HepG2 (cell line): ENCODE data around the gene IQGAP2. TPM values are rescaled to one million over a fixed set of nuclear protein-coding genes. Genes with fewer than 3 reads are reported as not detected.

Source experiments
- ATAC-seq: fragments of 200-7000 bp; cut with Tn5 transposase; 3 replicates; pipeline ENCODE4 v1.9.1; 2020; ENCODE audit warnings: mild to moderate bottlenecking, moderate library complexity
- BruUV-seq: library from RNA; stranded (reverse); fragments of 400-500 nt; replicated peaks from 2 replicates; lab custom pipeline; 2021; lab: Mats Ljungman, UMichigan
- CTCF ChIA-PET: fragments of 300-600 bp; formaldehyde crosslinking; extraction: SDS; loops from one replicate; lab custom pipeline; 2021; ENCODE audit warnings: low total read pairs, inconsistent platforms, low intra/inter-chr PET ratio; lab: Yijun Ruan, JAX
- POLR2A ChIA-PET: fragments of 350-600 bp; sonication (Branson Sonifier 250); formaldehyde crosslinking; loops from one replicate; lab custom pipeline; 2020; ENCODE audit warnings: antibody characterized with exemption, inconsistent platforms; lab: Yijun Ruan, JAX
- DNase-seq: peaks from one replicate; pipeline ENCODE4 v3.0.0-alpha.2; 2015; ENCODE audit warnings: low spot score
- FAIRE-seq: peaks from 3 replicates; lab custom pipeline; 2011; peaks lifted over from hg19 to GRCh38; lab: Jason Lieb, UNC
- H2AFZ ChIP-seq: one replicate; pipeline ENCODE4 v1.6.1; 2011; ENCODE audit warnings: low read length, inconsistent platforms
- H3K27ac ChIP-seq: fragments of 300-600 bp; 3 replicates; pipeline ENCODE4 v1.8.0; 2011; ENCODE audit warnings: mixed run types, mild to moderate bottlenecking, mixed read lengths, low read length, inconsistent platforms; ENCODE audit not compliant: insufficient read depth; ENCODE audit errors: extremely low read length
- H3K27me3 ChIP-seq, 2 experiments: fragments of 200-600 bp in 1 of 2; 2 replicates in 1 of 2; 3 replicates in 1 of 2; pipeline versions ENCODE4 v1.6.0 to v1.8.0; 2011; ENCODE audit warnings: low read length in 2 of 2, mild to moderate bottlenecking in 2 of 2, moderate library complexity in 2 of 2, inconsistent platforms in 1 of 2; ENCODE audit not compliant: insufficient read depth in 2 of 2, control insufficient read depth in 1 of 2
- H3K36me3 ChIP-seq, 2 experiments: fragments of 200-600 bp in 1 of 2; replicated peaks in 1 of 2; 2 replicates in 1 of 2; 3 replicates in 1 of 2; pipeline versions ENCODE4 v1.5.1 to v1.8.0; 2011; ENCODE audit warnings: low read length in 2 of 2, inconsistent platforms in 1 of 2; ENCODE audit not compliant: insufficient read depth in 2 of 2, control insufficient read depth in 1 of 2
- H3K4me1 ChIP-seq: 2 replicates; pipeline ENCODE4 v1.5.1; 2012; ENCODE audit warnings: low read length, inconsistent platforms; ENCODE audit not compliant: insufficient read depth
- H3K4me2 ChIP-seq: 2 replicates; pipeline ENCODE4 v1.6.0; 2011; ENCODE audit warnings: low read depth, low read length, inconsistent platforms
- H3K4me3 ChIP-seq, 3 experiments: fragments of 200-600 bp in 1 of 3; sonication (generic), shearing (Covaris generic) in 1 of 3; replicated peaks in 1 of 3; 2 replicates each; pipeline ENCODE4 v1.5.1; 2011 to 2016; ENCODE audit warnings: low read length in 3 of 3, inconsistent platforms in 2 of 3, low read depth in 2 of 3, mild to moderate bottlenecking in 2 of 3, control low read depth in 1 of 3, mixed read lengths in 1 of 3; ENCODE audit not compliant: insufficient read depth in 1 of 3
- H3K79me2 ChIP-seq: one replicate; pipeline ENCODE4 v1.6.1; 2011; ENCODE audit warnings: low read length, inconsistent platforms; ENCODE audit not compliant: insufficient read depth
- H3K9ac ChIP-seq: 2 replicates; pipeline ENCODE4 v1.6.0; 2011; ENCODE audit warnings: mild to moderate bottlenecking, low read depth, low read length, inconsistent platforms; ENCODE audit not compliant: insufficient read depth
- H3K9me3 ChIP-seq: 2 replicates; pipeline ENCODE4 v1.5.1; 2012; ENCODE audit warnings: mild to moderate bottlenecking, low read length
- H4K20me1 ChIP-seq: 2 replicates; pipeline ENCODE4 v1.6.0; 2011; ENCODE audit warnings: inconsistent platforms, mild to moderate bottlenecking, low read length, moderate library complexity; ENCODE audit not compliant: insufficient read depth
- ATRX ChIP-seq: sonication (generic); formaldehyde crosslinking; IDR thresholded peaks from 2 replicates; pipeline ENCODE4 v1.4.0; 2020; ENCODE audit warnings: missing genetic modification reagents, borderline replicate concordance
- HIC2 ChIP-seq: sonication (generic); formaldehyde crosslinking; IDR thresholded peaks from 2 replicates; pipeline ENCODE4 v1.9.0; 2022; ENCODE audit warnings: low read depth, missing genetic modification reagents
- JUN ChIP-seq: sonication (generic); formaldehyde crosslinking; IDR thresholded peaks from 2 replicates; pipeline ENCODE4 v1.4.0; 2020; ENCODE audit warnings: mild to moderate bottlenecking, missing genetic modification reagents
- MAFK ChIP-seq, 2 experiments: IDR thresholded peaks in 1 of 2; conservative IDR thresholded peaks in 1 of 2; 2 replicates each; pipeline ENCODE4 v1.6.1; 2011; ENCODE audit warnings: improper control_type of control experiment in 2 of 2, low read length in 2 of 2
- MXD3 ChIP-seq: IDR thresholded peaks from 2 replicates; pipeline ENCODE4 v1.6.1; 2016; ENCODE audit warnings: mild to moderate bottlenecking, missing biosample characterization, missing genetic modification reagents
- NFE2L1 ChIP-seq: sonication (generic); formaldehyde crosslinking; IDR thresholded peaks from 2 replicates; pipeline ENCODE4 v1.4.0; 2020; ENCODE audit warnings: missing genetic modification reagents, mild to moderate bottlenecking, borderline replicate concordance
- TCF12 ChIP-seq, 2 experiments: fragments of 450-650 bp in 1 of 2; sonication (generic) in 1 of 2; formaldehyde crosslinking in 1 of 2; IDR thresholded peaks; 2 replicates each; pipeline versions ENCODE4 v1.6.1 to v1.8.0; 2017 to 2022; ENCODE audit warnings: antibody characterized with exemption in 1 of 2, mild to moderate bottlenecking in 1 of 2, missing genetic modification reagents in 1 of 2, moderate library complexity in 1 of 2
- WGBS: methylation state at CpG from one replicate; pipeline ENCODE4 v1.1.6; 2017; ENCODE audit warnings: low lambda C conversion rate; 5-methylcytosine and 5-hydroxymethylcytosine counted together
- in situ Hi-C: cut with HindIII; loops from 2 replicates; pipeline ENCODE4 v1.10.0; 2017; ENCODE audit warnings: low pct_unique_long_range_greater_than_20kb; ENCODE audit not compliant: extremely low pct_ligation_motif_present
- intact Hi-C: fragments of 100-400 bp; cut with micrococcal nuclease; formaldehyde crosslinking; loops from one replicate; pipeline ENCODE4 v1.10.0; 2022; ENCODE audit not compliant: unreplicated experiment
- polyA plus RNA-seq, 8 experiments: library from polyadenylated mRNA; depleted of rRNA in 3 of 8; stranded (reverse) in 7 of 8; unstranded in 1 of 8; fragments of >200 nt; fragmentation: Illumina TruSeq in 4 of 8; extraction: Trizol in 4 of 8; gene quantifications; 2 replicates each; pipeline versions ENCODE4 v1.2.1 to v1.2.3, GENCODE V29; 2011 to 2016; ENCODE audit warnings: low read depth in 4 of 8, missing spikeins in 1 of 8, mixed read lengths in 1 of 8; ENCODE audit not compliant: insufficient read depth in 1 of 8
- total RNA-seq, 5 experiments: library from RNA; depleted of rRNA; stranded (reverse); fragments of >200 nt; fragmentation: Illumina TruSeq; extraction: Trizol; gene quantifications; 2 replicates each; pipeline ENCODE4 v1.2.3, GENCODE V29; 2016; ENCODE audit warnings: low read depth in 1 of 5

Gene IQGAP2
- total and polyA plus RNA-seq, 2 of the 13 experiments (the other 11 are each of a cell fraction or from before 2014, with no cell fraction given) = 35.2 to 83.3 TPM

GRCh38 chr5:76561959-76562358 lies 158.9 kb downstream of the IQGAP2 start (continued):
- TF ChIP-seq ATRX (CRISPR knock-in tag) (no peak), HIC2 (no peak), TCF12 (IDR thresholded peaks at IDR 0.05) (no peak), TCF12 (CRISPR knock-in tag; IDR thresholded peaks at IDR 0.05) (no peak), MXD3 (CRISPR knock-in tag) (no peak), JUN (CRISPR knock-in tag) (no peak)

- H3K4me2 ChIP-seq = no peak overlapping the region
- no peak overlapping the region for H3K4me3 ChIP-seq
- ATAC-seq (no peak), DNase-seq (no peak), FAIRE-seq (no peak)
- H3K79me2 ChIP-seq = no peaks in the 10 kb centered on the region
- H3K4me1 ChIP-seq = no peaks in the 10 kb centered on the region
- H3K9ac ChIP-seq = no peak overlapping the region
- H3K27me3 ChIP-seq = no peaks in the 10 kb centered on the region
- 99% methylated on average over 7 of the region's 7 CpGs for WGBS
- peaks cover 8 to 29% of the 10 kb centered on the region in 2 experiments for H3K36me3 ChIP-seq
- H3K27ac ChIP-seq = no peak overlapping the region
- no peaks in the 10 kb centered on the region for H4K20me1 ChIP-seq
- in situ Hi-C loops = no loop called here
- ChIA-PET CTCF (no interaction called here), POLR2A (no interaction called here)
- TF ChIP-seq NFE2L1 (CRISPR knock-in tag) = no peak
- peak in 1 of 2 experiments; percentile 23; a peak in 1 of 4 replicates for TF ChIP-seq MAFK (conservative IDR thresholded peaks at IDR 0.05 in 1 of 2, IDR thresholded peaks at IDR 0.05 in 1 of 2; ENCODE audit: low read length in 2 of 2)
- intact Hi-C loops = no loop called here
- H3K9me3 ChIP-seq = no peaks in the 10 kb centered on the region
- BruUV-seq = no TSS peak
- no peak overlapping the region for H2AFZ ChIP-seq
Measured at GRCh38 chr5:76565009-76565408, 161.9 kb downstream of the IQGAP2 start.
